Kidney tubule cell (primary cell): ENCODE data around the gene GRK3.
"Not testable (repeated sequence)": the region's sequence is repeated elsewhere in the genome, so short reads cannot be mapped to it uniquely, and the experiment has no call there.

Experiments
- DNase-seq: peaks from one replicate; pipeline ENCODE4 v3.0.0-alpha.2; 2018; ENCODE audit warnings: low spot score

GRK3 gene

DNA sequence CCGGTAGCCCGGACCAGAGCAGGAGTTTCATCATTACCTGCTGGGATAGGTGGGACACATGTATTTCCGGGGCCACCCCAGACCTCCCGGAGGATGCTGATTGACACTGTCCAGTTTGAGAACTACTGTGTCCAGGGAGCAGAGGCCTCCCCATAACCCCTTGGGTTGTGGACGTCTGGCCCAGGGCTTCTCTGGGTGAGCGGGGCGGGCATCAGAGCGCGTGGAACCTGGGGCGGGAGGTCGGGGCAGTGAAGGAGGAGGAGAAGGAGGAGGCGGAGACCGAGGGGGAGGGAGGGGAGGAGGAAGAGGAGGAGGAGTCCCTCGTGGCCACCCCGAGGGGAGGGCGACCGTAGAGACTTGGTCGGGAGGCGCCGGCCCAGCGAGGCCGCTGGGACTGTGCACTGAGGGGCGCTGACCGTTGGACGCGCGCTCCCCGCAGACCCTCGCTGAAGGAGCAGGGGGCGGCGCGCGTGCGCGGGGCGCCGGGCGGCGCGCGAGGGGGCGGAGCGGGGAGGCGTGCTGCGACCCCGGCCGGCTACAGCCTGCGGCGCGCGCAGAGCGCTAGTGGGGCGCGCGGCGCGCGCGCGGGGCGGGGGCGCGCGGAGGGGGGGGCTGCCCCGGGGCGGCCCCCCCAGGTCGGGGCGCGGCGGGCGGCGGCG is at the start of gene GRK3:
Gene GRK3 (plus strand): TSS at position 356 of the 659 bp plus-strand sequence. CDS start 366 bp downstream, outside the sequence.
- peak; percentile 67 for DNase-seq

DNA sequence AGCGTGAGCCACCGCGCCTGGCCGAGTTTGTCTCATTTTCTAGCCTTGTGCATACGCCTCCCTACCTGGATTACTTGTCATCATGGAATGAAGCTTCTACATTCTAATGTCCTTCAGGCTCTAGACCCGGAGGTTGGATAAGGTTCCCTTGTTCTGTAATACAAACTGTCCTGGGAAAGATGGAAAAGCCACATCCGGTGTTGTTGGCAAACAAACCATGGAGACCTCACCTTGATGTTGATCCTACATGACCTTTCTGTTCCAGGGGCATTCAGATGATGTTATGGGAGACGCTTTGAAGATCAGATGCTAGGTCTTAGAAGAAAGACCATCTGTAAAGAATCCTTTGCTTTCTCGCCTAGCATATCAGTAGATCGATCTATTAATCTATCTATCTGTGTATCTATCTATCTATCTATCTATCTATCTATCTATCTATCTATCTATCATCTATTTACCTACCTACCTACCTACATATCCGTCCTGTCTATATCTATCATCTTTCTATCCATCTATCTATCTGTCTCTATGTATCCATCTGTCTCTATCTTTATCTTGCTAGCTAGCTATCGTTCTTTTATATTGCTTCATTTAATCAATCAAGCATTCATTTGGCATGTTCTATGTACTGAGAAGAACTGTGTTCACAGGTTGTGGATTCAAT is 46.3 kb upstream of the GRK3 start:
- no peak for DNase-seq

DNA sequence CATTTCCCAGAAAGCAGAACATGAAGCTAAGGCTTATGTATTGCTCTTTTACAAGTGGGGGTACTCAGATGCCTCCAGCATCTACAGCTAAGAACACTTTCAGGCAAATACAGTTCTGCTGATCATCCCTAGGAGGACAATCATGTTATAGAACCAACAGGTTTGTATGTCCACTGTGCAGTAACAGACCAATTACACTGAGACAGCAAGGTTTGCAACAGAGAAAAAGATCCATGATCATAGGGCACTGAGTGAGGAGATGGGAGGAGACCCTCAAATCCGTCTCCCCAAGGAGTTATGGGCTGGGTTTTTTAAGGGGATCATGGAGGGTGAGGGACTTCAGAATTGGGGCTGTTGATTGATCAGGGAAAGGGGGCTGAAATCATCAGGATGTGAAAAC is 39.1 kb upstream of the GRK3 start:
- no peak for DNase-seq

DNA sequence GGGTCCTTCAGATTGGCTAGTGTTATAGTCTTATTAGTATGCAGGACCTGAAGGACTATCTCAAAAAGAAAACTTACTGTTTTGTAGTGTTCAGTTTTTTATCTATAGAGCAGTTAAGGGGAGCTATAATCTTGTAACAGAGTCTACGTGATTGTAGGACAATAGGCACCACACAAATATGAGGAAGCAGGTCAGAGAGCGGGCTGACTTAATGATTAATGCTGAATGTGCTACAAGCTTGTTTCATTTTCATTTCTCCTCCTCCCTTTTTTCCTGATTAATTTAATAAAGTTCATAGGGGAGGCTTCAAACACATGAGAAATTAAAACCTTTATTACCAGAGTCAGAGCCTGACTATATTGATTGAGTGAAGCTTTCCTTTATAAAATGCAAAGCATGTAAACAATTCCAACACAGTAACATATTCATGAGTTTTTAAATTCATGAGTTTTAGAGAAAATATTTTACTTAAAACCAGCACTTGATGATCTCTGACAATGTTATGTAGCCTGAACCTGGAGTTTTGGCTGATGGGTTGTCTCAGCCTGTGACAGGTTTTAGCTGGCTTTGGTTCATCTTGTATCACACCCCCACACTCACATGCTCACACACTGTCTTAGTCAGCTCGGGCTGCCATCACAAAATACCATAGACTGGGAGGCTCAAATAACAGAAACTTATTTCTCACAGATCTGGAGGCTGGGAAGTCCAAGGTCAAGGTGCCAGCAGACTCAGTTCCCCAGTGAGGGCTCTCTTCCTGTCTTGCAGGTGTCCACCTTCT is 38.5 kb upstream of the GRK3 start:
- DNase-seq = peak; percentile 39

DNA sequence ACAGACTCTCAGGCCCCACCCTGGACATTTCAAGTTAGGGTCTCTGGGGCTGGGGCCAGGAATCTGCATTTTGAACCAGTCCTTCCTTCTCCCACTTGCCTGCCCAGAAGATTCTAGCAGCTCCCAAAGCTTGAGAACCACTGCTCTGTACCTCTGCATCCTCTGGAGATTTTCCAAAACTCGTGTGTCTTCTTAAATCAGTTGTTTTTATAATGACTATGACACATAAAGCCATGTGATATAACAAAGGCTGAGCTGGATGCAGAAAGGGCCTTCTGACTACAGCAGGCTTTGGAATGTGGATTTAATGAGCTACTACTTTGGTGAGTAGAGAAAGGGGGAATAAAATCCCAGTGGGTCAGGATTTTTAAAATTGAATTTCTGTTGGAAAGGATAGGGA is 37.5 kb upstream of the GRK3 start:
- DNase-seq = peak; percentile 7

DNA sequence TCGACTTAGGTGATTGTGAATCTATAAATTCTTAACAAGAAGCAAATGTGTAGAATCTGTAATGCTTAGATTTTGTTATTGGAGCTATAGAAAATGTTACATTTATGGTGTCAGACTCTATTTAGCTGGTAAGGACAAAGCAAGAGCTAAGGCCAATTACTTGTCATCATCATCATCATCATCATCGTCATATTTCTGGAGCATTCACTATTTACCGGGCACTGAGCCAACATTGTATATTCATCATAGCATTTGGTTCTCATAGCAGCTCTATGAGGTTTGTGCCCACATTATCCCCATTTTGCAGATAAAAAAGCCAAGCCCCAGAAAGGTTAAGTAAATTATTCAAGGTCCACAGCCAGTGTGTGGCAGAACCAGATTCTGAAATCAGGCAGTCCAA is 36.4 kb upstream of the GRK3 start:
- DNase-seq = not testable (repeated sequence)

DNA sequence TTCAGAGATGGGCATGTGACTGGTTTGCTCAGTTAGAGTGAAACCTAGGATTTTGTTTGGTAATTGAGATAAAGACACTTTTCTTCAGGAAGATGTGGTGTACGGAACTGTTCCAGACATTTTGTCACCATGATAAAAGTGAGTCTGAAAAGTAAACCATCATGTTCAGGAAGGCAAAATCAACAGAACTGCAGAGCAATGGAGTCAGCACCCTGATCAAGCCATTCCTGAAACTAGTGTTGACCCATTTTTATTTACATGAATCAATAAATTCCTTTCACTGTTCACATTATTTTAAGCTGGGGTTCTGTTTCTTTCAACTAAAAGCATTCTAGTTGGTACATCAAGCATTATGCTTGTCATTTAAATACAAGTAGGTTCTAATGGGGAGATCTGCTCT is 35.4 kb upstream of the GRK3 start:
- not testable (repeated sequence) for DNase-seq

DNA sequence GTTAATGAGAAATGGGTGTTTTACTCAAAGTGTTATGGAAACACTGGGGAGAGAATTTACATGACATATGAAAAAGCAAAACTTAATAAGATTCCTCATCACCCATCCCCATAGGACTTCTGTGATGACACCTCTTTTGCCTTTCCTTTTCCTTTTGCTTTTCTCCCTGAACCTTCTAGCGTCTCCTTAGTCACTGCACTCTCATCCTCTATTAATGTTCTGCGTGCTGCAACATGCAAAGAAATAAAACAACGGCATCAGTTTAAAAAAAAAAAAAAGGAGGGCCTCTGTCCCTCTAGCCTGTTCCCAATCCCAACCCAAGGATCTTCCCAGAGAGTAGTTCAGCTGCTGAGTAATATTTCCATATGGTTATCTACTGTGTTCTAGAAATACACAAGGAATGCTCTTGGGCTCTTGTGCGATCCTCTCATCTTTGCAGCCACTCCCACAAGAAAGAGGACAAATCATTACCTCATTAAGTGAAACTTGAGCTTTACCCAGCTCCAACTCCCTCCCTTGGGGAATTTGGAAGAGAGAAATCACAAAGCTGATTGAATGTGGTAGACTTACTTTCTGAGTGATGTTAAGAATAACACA is 34.8 kb upstream of the GRK3 start:
- DNase-seq = not testable (repeated sequence)

DNA sequence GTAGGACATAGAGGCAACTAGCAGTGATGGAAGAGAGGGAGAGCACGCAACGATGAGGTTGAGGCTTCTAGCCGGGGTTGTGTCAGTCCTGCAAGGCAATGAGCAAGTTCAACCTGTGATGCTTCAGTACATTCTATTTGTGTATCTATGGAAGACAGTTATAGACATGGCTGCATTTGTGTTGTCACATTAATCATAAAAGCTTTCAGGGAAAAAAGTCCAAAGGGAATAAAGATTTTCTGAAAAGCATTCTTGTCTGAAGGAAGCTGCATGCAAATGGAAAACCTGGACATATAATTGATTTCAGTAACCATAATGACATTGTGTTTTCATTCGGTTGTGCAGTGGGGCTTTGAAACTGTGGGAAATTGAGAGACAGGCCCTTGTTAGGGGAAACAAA is 32.8 kb upstream of the GRK3 start:
- DNase-seq = not testable (repeated sequence)

DNA sequence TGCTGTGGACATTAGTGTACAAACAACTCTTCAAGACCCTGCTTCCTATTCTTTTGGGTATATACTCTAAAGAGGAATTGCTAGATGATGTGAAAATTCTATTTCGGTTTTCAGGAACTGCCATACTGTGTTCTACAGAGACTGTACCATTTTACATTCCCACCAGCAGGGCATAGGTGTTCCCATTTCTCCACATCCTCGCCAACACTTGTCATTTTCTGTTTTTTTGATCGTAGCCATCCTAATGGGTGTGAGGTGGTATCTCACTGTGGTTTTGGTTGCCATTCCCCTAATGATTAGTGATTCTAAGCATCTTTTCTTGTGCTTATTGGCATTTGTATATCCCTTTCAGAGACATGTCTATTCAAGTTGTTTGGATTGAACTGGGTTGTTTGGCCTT is 29.8 kb upstream of the GRK3 start:
- no peak for DNase-seq

DNA sequence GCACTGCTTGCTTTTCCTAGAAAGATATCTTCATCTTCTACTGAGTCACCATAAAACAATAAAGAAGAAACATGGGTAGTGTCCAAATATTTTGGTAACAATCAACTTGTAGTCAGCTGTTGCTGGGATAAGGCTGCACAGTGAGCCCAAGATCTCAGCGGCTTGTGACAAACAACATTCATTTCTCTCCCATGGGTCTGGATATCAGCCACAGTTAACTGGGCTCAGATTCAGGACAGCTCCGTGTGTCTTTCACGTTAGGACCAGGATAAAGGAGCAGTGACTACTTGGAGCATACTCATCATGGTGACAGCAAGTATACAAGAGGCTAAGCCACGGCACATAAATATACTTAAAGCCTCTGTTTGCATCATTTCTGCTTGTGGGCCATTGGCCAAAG is 27.9 kb upstream of the GRK3 start:
- DNase-seq = no peak

DNA sequence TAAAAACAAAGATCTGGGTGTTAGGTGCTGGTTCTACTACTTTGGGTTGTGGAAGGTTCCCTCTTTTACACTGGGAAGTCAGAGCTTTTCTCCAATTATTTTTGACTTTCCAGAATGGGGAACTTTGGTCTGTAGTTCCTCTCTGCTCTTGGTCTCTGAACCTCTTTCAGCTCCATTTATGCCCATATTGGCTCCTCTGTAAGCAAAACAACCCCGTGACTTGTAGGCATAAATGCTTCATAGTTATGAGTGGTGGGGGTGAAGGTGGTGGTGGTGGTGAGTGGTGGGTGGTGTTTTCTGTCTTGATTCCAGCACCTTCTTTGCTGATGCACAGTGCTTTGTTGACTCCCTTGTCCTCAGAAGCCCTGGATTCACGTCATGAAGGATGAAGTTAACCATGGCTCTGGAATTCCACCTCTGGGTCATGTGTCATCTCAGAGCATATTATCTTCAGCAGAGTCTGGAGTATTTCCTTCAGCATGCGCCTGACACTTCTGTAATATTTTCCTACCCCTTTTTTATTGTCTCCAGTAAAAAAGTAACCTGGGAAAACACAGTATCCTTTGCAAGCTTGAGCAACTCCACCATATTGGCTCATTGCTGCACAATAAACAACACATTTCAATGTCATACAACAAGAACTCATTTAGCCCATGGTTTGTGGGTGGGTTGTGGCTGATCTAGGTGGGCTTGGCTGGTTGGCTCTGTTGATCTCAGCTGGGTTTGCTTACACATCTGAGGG is 24.1 kb upstream of the GRK3 start:
- no peak for DNase-seq

DNA sequence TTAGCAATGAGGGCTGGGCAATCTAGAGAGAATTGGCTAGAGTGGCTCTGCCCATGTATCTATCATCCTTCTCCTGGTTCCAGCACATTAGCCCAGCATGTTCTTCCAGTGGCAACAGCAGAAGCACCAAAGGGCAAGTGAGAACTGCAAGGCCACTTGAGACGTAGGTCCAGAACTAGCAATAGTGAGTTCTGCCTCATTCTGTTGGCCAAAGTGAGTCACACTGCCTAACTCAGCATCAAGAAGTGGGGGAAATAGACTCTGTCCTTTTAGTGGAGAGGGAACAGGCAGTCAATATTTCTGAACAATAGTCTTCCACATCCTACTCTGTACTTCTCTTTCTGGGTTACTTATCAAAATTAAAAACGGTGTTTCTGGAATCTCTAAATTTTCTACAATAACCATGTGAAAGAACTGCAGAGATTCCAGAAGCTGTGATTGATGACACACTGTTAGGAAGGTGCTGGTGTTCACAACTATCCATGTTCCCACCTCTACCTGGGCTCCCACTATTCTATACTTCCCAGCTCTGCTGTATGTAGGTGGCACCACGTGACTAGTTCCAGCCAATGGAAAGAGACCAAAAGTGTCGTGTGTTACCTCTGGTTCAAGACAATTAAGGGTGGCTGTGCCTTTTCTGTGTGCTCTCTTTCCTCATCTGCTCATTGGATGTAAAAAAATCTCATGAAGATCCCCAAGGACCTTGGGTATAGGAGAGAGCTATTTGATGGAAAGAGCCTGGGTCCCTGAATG is 23.4 kb upstream of the GRK3 start:
- DNase-seq = no peak

DNA sequence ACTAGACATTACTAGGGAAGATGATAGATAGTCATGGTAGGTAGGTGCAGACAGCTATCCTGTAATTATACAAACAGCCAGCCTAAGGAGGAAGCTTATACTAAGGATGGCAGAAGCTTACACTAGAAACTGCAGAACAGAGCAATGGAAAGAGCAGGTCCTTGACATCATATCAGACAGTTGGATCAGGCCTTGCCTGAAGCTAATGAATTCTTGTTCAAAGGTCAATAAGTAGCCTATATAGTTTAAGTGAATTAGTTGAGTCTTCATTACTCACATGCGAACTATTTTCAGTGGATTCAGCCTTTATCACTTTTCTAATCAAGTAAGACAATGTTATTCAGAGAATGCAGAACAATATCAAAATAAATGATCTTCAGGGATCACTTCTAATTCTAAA is 22.3 kb upstream of the GRK3 start:
- DNase-seq = no peak

DNA sequence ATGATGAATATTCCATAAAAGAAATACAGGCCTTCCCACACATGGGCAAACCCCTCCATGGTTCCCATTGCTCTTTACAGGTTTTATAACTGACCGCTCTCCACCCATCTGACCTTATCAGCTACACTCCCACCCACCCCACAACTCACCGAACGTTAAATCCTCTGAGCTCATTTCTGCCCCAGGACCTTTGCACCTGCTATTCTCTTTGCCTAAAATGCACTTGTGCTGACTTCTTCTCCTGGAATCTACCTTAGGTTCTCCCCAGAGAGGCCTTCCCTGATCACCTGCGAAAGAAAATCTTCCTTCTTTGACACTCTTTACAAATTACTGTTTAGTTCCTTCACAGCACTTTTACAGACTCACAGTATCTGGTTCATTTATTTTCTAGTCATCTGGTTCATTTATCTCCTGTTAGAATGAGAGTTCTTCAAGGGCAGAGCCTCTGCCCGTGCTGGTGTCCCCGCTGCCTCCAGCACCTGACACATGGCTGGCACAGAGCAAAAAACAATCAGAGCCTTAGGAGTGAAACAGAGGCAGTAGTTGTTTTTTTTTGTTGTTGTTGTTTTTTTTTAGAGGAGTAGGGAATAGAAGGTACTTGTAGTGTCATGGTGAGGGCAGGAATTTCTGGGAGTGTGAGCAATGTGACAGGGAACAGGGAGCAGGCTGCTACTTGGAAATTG is 21.6 kb upstream of the GRK3 start:
- no peak for DNase-seq

DNA sequence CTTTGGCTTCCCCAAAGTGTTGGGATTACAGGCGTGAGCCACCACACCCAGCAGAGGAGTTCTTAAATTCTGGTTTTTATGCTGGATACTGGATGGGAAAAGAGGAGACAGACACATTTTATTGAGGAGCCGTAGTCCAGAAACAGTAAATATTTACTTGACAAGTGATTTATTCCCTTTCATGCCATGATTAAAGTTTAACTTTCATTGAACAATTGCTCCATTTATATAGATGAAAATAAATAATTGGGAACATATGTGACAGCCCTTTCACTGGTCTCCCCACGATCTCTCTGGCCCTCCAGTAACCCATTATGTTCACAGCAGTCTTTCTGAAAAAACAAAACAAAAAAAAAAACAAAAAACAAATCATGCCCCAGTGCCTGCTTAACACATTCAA is 19.3 kb upstream of the GRK3 start:
- no peak for DNase-seq

DNA sequence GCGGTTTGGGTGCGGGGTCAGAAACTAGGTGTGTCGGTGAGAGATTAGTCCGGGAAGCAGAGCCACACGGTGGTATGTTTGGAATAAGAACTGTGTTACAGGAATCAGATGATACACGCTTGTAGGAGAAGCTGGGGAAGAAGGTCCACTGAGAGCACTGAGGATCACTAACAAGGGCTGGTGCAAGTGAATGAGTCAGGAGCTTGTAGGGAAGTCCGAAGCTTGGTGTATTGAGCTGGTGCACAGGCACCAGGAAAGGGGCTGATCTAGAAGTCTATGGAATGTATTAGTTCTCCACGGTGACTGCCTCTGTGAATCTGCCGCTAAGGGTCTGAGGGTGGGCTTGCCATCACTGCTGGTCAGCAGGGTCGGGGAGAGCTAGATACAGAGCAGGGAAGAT is 18.8 kb upstream of the GRK3 start:
- no peak for DNase-seq

DNA sequence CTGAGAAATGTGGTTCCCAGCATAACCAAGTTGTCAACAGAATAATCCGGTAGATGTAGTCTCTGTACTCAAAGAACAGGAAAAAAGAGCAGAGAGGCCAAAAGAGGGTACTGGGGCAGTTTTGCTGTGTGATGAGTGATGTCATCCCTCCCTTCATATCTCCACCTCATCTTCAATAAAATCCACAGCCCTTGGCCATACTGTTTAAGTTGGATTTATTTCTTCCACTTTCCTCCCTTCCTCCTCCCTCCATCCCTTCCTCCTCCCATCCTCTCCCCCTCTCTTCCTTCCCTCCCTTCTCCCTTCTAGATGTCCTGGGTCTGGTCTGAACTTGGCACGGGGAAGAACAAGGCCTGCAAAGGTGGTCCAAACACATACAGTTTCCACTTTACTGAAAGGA is 18.2 kb upstream of the GRK3 start:
- DNase-seq = no peak

DNA sequence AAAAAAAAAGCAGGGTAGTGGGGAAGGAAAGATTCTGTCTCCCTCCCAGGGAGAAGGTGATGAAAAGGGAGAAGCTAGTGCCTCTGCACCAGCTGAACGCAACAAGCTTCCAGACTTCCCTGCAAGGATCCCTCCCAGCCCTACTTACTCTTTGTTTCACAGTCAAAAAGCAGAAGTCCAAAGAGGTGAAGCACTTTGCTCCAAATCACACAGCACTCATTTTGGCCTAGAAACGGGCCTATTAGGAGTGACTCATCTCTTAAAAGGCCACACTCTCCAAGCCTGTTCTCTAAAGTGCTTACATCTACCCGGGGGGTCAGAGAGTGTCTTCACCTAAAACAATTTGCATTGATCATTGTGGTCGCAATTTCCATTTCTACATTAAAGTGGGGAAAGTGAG is 17.7 kb upstream of the GRK3 start:
- no peak for DNase-seq

DNA sequence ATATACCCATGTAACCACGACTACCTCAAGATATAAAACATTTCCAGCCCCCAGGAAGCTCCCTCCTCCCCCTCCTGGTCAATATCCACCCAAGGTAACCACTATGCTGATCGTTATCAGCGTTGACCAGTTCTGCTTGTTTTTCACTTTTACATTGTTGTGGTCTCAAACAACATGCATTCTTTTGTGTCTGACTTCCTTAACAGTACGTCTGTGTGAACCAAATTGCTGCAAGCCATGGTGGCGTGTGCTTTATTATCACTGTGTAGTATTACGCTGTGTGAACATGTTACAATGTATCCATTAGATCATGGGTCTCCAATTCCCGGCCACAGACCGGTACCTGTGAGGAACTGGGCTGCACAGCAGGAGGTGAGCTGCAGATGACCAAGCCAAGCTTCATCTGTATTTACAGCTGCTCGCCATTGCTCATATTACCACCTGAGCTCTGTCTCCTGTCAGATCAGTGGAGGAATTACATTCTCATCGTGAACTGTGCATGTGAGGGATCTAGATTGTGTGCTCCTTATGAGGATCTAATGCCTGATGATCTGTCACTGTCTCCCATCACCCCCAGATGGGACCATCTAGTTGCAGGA is 15.5 kb upstream of the GRK3 start:
- no peak for DNase-seq
